ENCODE data around the gene CKS2. TPM values are rescaled to one million over a fixed set of nuclear protein-coding genes. Genes with fewer than 3 reads are reported as not detected.
A peak's percentile ranks its signal among the peaks of the same experiment; 100 is the strongest.
"Not testable (repeated sequence)": the region's sequence is repeated elsewhere in the genome, so short reads cannot be mapped to it uniquely, and the experiment has no call there.

CKS2 gene
- polyA plus RNA-seq, 1 donor (not counting 4 experiments of a cell fraction or from before 2014, with no cell fraction given): 291 TPM

- FAIRE-seq: no peak
- DNase-seq (ENCODE audit: low read depth, low spot score): no peak
- Histone ChIP-seq H3K4me1 (ENCODE audit: control insufficient read depth, extremely low read depth, insufficient read depth, low read length) (no peaks in the 10 kb centered on the region), H4K20me1 (ENCODE audit: control insufficient read depth, extremely low read depth, insufficient read depth, low read length) (no peaks in the 10 kb centered on the region), H3K27ac (ENCODE audit: control insufficient read depth, insufficient read depth, low read length) (no peak overlapping the region), H3K27me3 (ENCODE audit: control insufficient read depth, extremely low read depth, insufficient read depth, low read length) (no peaks in the 10 kb centered on the region), H3K4me2 (ENCODE audit: control insufficient read depth, extremely low read depth, insufficient read depth, low read depth, low read length) (no peak overlapping the region), H3K4me3 (ENCODE audit: control insufficient read depth in 2 of 3, extremely low read depth in 1 of 3, insufficient read depth in 2 of 3, low read depth in 1 of 3, low read length in 3 of 3) (no peak overlapping the region), H3K9me3 (ENCODE audit: control insufficient read depth, low read depth, low read length) (peaks cover 1% of the 10 kb centered on the region), H3K36me3 (ENCODE audit: control insufficient read depth in 2 of 2, extremely low read depth in 1 of 2, insufficient read depth in 2 of 2, low read length in 2 of 2) (no peaks in the 10 kb centered on the region), H3K9ac (ENCODE audit: control insufficient read depth, extremely low read depth, insufficient read depth, low read length) (no peak overlapping the region), H2AFZ (ENCODE audit: control insufficient read depth, low read length) (no peak overlapping the region), H3K79me2 (ENCODE audit: control insufficient read depth, insufficient read depth, low read length) (no peaks in the 10 kb centered on the region), H3K9me1 (ENCODE audit: control insufficient read depth, extremely low read depth, insufficient read depth, low read length) (no peaks in the 10 kb centered on the region)
- dilution Hi-C loops (cut with MboI; ENCODE audit: extremely low pct_ligation_motif_present, low sequenced_read_pairs): no loop called here
- TF ChIP-seq CTCF (optimal IDR thresholded peaks at IDR 0.05 in 1 of 3, IDR thresholded peaks at IDR 0.05 in 1 of 3, conservative IDR thresholded peaks at IDR 0.05 in 1 of 3; ENCODE audit: extremely low read depth in 1 of 3, insufficient read depth in 2 of 3, low read length in 3 of 3): peak in 2 of 3 experiments; percentile 47 to 67
- TF ChIP-seq EZH2 (IDR thresholded peaks at IDR 0.05; ENCODE audit: low read length): no peak
Measured at GRCh38 chr9:89278997-89279739, 31.8 kb upstream of the CKS2 start.

- dilution Hi-C loops (cut with MboI; ENCODE audit: extremely low pct_ligation_motif_present, low sequenced_read_pairs): no loop called here
- no peaks in the 10 kb centered on the region for H3K79me2 ChIP-seq (ENCODE audit: control insufficient read depth, insufficient read depth, low read length)
- no peak overlapping the region for H3K4me2 ChIP-seq (ENCODE audit: control insufficient read depth, extremely low read depth, insufficient read depth, low read depth, low read length)
- H3K4me1 ChIP-seq (ENCODE audit: control insufficient read depth, extremely low read depth, insufficient read depth, low read length): no peaks in the 10 kb centered on the region
- no peaks in the 10 kb centered on the region for H4K20me1 ChIP-seq (ENCODE audit: control insufficient read depth, extremely low read depth, insufficient read depth, low read length)
- H3K36me3 ChIP-seq (ENCODE audit: control insufficient read depth in 2 of 2, extremely low read depth in 1 of 2, insufficient read depth in 2 of 2, low read length in 2 of 2): no peaks in the 10 kb centered on the region
- TF ChIP-seq EZH2 (IDR thresholded peaks at IDR 0.05; ENCODE audit: low read length) (no peak), CTCF (optimal IDR thresholded peaks at IDR 0.05 in 1 of 3, IDR thresholded peaks at IDR 0.05 in 1 of 3, conservative IDR thresholded peaks at IDR 0.05 in 1 of 3; ENCODE audit: extremely low read depth in 1 of 3, insufficient read depth in 2 of 3, low read length in 3 of 3) (no peak)
- DNase-seq (ENCODE audit: low read depth, low spot score): no peak
- H3K27me3 ChIP-seq (ENCODE audit: control insufficient read depth, extremely low read depth, insufficient read depth, low read length): no peaks in the 10 kb centered on the region
- H3K9me1 ChIP-seq (ENCODE audit: control insufficient read depth, extremely low read depth, insufficient read depth, low read length): no peaks in the 10 kb centered on the region
- no peak overlapping the region for H3K9ac ChIP-seq (ENCODE audit: control insufficient read depth, extremely low read depth, insufficient read depth, low read length)
- H2AFZ ChIP-seq (ENCODE audit: control insufficient read depth, low read length): no peak overlapping the region
- H3K9me3 ChIP-seq (ENCODE audit: control insufficient read depth, low read depth, low read length): no peaks in the 10 kb centered on the region
- H3K4me3 ChIP-seq (ENCODE audit: control insufficient read depth in 2 of 3, extremely low read depth in 1 of 3, insufficient read depth in 2 of 3, low read depth in 1 of 3, low read length in 3 of 3): no peak overlapping the region
- no peak overlapping the region for H3K27ac ChIP-seq (ENCODE audit: control insufficient read depth, insufficient read depth, low read length)
- no peak for FAIRE-seq
Measured at GRCh38 chr9:89281106-89281505, 29.9 kb upstream of the CKS2 start.

- dilution Hi-C loops (cut with MboI; ENCODE audit: extremely low pct_ligation_motif_present, low sequenced_read_pairs); H3K4me2 ChIP-seq (ENCODE audit: control insufficient read depth, extremely low read depth, insufficient read depth, low read depth, low read length); H3K27me3 ChIP-seq (ENCODE audit: control insufficient read depth, extremely low read depth, insufficient read depth, low read length); H3K36me3 ChIP-seq (ENCODE audit: control insufficient read depth in 2 of 2, extremely low read depth in 1 of 2, insufficient read depth in 2 of 2, low read length in 2 of 2); H2AFZ ChIP-seq (ENCODE audit: control insufficient read depth, low read length); H3K27ac ChIP-seq (ENCODE audit: control insufficient read depth, insufficient read depth, low read length); H3K4me1 ChIP-seq (ENCODE audit: control insufficient read depth, extremely low read depth, insufficient read depth, low read length); H3K79me2 ChIP-seq (ENCODE audit: control insufficient read depth, insufficient read depth, low read length); H3K9me1 ChIP-seq (ENCODE audit: control insufficient read depth, extremely low read depth, insufficient read depth, low read length); FAIRE-seq; H3K9ac ChIP-seq (ENCODE audit: control insufficient read depth, extremely low read depth, insufficient read depth, low read length); H3K4me3 ChIP-seq (ENCODE audit: control insufficient read depth in 2 of 3, extremely low read depth in 1 of 3, insufficient read depth in 2 of 3, low read depth in 1 of 3, low read length in 3 of 3); H3K9me3 ChIP-seq (ENCODE audit: control insufficient read depth, low read depth, low read length); H4K20me1 ChIP-seq (ENCODE audit: control insufficient read depth, extremely low read depth, insufficient read depth, low read length); DNase-seq (ENCODE audit: low read depth, low spot score): not testable (repeated sequence)
Measured at GRCh38 chr9:89282248-89282968, 28.6 kb upstream of the CKS2 start.
